Neural cell (in vitro differentiated cells): ENCODE data around the gene CDC45.

Experiments used
- CTCF ChIP-seq: fragments of 450-650 bp; IDR thresholded peaks from 2 replicates; pipeline ENCODE4 v1.5.1; 2014; ENCODE audit warnings: antibody characterized with exemption, mild to moderate bottlenecking, moderate library complexity; ENCODE audit not compliant: poor library complexity, severe bottlenecking
- EZH2 ChIP-seq: fragments of 200-600, 300-800 bp; shearing (Covaris generic), sonication (generic); IDR thresholded peaks from 2 replicates; pipeline ENCODE4 v1.6.1; 2014; ENCODE audit warnings: antibody characterized with exemption, low read length, borderline replicate concordance, mild to moderate bottlenecking; ENCODE audit not compliant: insufficient read depth, poor library complexity, severe bottlenecking
- TAF1 ChIP-seq: IDR thresholded peaks from 2 replicates; pipeline ENCODE4 v1.6.1; 2012; ENCODE audit warnings: low read depth

- TF ChIP-seq CTCF, result no peak
- no peak for TF ChIP-seq TAF1
- no peak for TF ChIP-seq EZH2
Observed at GRCh38 chr22:19548964-19549363, 69.2 kb downstream of the CDC45 start.
